ENCODE results near the gene SYT11. TPM values are rescaled to one million over a fixed set of nuclear protein-coding genes. Genes with fewer than 3 reads are reported as not detected.
A peak's percentile ranks its signal among the peaks of the same experiment; 100 is the strongest.
"Not testable (repeated sequence)": the region's sequence is repeated elsewhere in the genome, so short reads cannot be mapped to it uniquely, and the experiment has no call there.

The SYT11 gene
- 35.9 and 41.0 TPM in 2 replicates for total RNA-seq

GRCh38 chr1:155859234-155859829, at the start of gene SYT11:
SYT11 (plus strand) TSS chr1:155859567; CDS start chr1:155859762, 195 bp downstream.
- peak; percentile 95 for DNase-seq

- DNase-seq: no peak
These were observed 46.5 kb upstream of the SYT11 start for GRCh38 chr1:155812878-155813277.

- no peak for DNase-seq
These were observed 45.7 kb upstream of the SYT11 start for GRCh38 chr1:155813672-155814071.

- DNase-seq: no peak
These were observed 43.0 kb upstream of the SYT11 start for GRCh38 chr1:155816351-155816750.

- DNase-seq: no peak
These were observed 31.9 kb upstream of the SYT11 start for GRCh38 chr1:155827450-155827849.

GRCh38 chr1:155831279-155831976, 27.9 kb upstream of the SYT11 start:
- DNase-seq: no peak

- DNase-seq: no peak
These were observed 25.6 kb upstream of the SYT11 start for GRCh38 chr1:155833665-155834295.

- DNase-seq: no peak
These were observed 25.0 kb upstream of the SYT11 start for GRCh38 chr1:155834296-155834926.

- not testable (repeated sequence) for DNase-seq
These were observed 24.4 kb upstream of the SYT11 start for GRCh38 chr1:155834927-155835399.

GRCh38 chr1:155835548-155835947, 23.8 kb upstream of the SYT11 start:
- DNase-seq: no peak

- no peak for DNase-seq
These were observed 19.0 kb upstream of the SYT11 start for GRCh38 chr1:155840386-155840785.

- peak; percentile 20 for DNase-seq
These were observed 14.4 kb upstream of the SYT11 start for GRCh38 chr1:155844860-155845421.

GRCh38 chr1:155847823-155848529, 11.4 kb upstream of the SYT11 start:
- DNase-seq: peak; percentile 30

GRCh38 chr1:155850345-155850744, 9.0 kb upstream of the SYT11 start:
- DNase-seq: no peak

- no peak for DNase-seq
These were observed 3.0 kb upstream of the SYT11 start for GRCh38 chr1:155856257-155856974.

GRCh38 chr1:155856975-155857930, 2.1 kb upstream of the SYT11 start, which contains the start of gene GON4L:
GON4L (minus strand) TSS chr1:155857214; CDS start chr1:155853780, 3,434 bp downstream.
- peak; percentile 96 for DNase-seq

GRCh38 chr1:155858800-155859233, 550 bp upstream of the SYT11 start:
- no peak for DNase-seq

- DNase-seq: peak; percentile 86
These were observed 809 bp downstream of the SYT11 start for GRCh38 chr1:155859881-155860871.

GRCh38 chr1:155860970-155861510, 1.7 kb downstream of the SYT11 start:
- DNase-seq: peak; percentile 17
